HG02763 (cell line): Measurements from ENCODE around the gene SCRT2.
"Not testable (repeated sequence)": the region's sequence is repeated elsewhere in the genome, so short reads cannot be mapped to it uniquely, and the experiment has no call there.

Experiments
- ATAC-seq: cut with Tn5 transposase; IDR thresholded peaks from one replicate; pipeline ENCODE4 v1.9.1; 2021; ENCODE audit warnings: mild to moderate bottlenecking, moderate library complexity; ENCODE audit not compliant: unreplicated experiment

SCRT2 gene

GRCh38 chr20:653590-654416, 21.8 kb downstream of the SCRT2 start:
- no peak for ATAC-seq

- ATAC-seq, result peak; percentile 81
Measured at GRCh38 chr20:653110-653589, 22.5 kb downstream of the SCRT2 start, which contains the start of gene SRXN1. SRXN1 (minus strand) TSS chr20:653200; CDS start chr20:653185, 15 bp downstream.

- ATAC-seq, result peak; percentile 15
Measured at GRCh38 chr20:652615-653109, 22.9 kb downstream of the SCRT2 start.

GRCh38 chr20:651713-652614, 23.6 kb downstream of the SCRT2 start:
- no peak for ATAC-seq

- no peak for ATAC-seq
Measured at GRCh38 chr20:650954-651353, 24.6 kb downstream of the SCRT2 start.

- ATAC-seq, result no peak
Measured at GRCh38 chr20:650281-650680, 25.3 kb downstream of the SCRT2 start.

GRCh38 chr20:647479-648019, 28.1 kb downstream of the SCRT2 start:
- ATAC-seq, result no peak

GRCh38 chr20:646868-647233, 28.8 kb downstream of the SCRT2 start:
- ATAC-seq, result no peak

GRCh38 chr20:646107-646867, 29.3 kb downstream of the SCRT2 start:
- ATAC-seq, result no peak

- ATAC-seq, result no peak
Measured at GRCh38 chr20:645318-646106, 30.1 kb downstream of the SCRT2 start.

- ATAC-seq, result no peak
Measured at GRCh38 chr20:644692-645317, 30.8 kb downstream of the SCRT2 start.

- ATAC-seq, result no peak
Measured at GRCh38 chr20:642398-643174, 33.0 kb downstream of the SCRT2 start.

GRCh38 chr20:642013-642397, 33.6 kb downstream of the SCRT2 start:
- not testable (repeated sequence) for ATAC-seq

GRCh38 chr20:641516-641875, 34.1 kb downstream of the SCRT2 start:
- ATAC-seq, result no peak

- no peak for ATAC-seq
Measured at GRCh38 chr20:640674-641515, 34.7 kb downstream of the SCRT2 start.

GRCh38 chr20:638579-638978, 37.0 kb downstream of the SCRT2 start:
- no peak for ATAC-seq

GRCh38 chr20:637559-637958, 38.0 kb downstream of the SCRT2 start:
- no peak for ATAC-seq

- no peak for ATAC-seq
Measured at GRCh38 chr20:635893-636338, 39.7 kb downstream of the SCRT2 start.
